ENCODE results near the gene ATP13A2.

ATP13A2 gene

GRCh38 chr1:17032741-17033140 lies 21.0 kb upstream of the ATP13A2 start:
- no peak for DNase-seq (ENCODE audit: low read depth in 2 of 3, low spot score in 1 of 3)

GRCh38 chr1:17031436-17031835 lies 19.7 kb upstream of the ATP13A2 start:
- DNase-seq (ENCODE audit: low read depth in 2 of 3, low spot score in 1 of 3) = no peak

- DNase-seq (ENCODE audit: low read depth in 2 of 3, low spot score in 1 of 3) = no peak
Observed at GRCh38 chr1:17030206-17030605, 18.5 kb upstream of the ATP13A2 start.

- no peak for DNase-seq (ENCODE audit: low read depth in 2 of 3, low spot score in 1 of 3)
Observed at GRCh38 chr1:17028662-17029188, 17.0 kb upstream of the ATP13A2 start.

- DNase-seq (ENCODE audit: low read depth in 2 of 3, low spot score in 1 of 3) = no peak
Observed at GRCh38 chr1:17027900-17028299, 16.2 kb upstream of the ATP13A2 start.

GRCh38 chr1:17027403-17027802 lies 15.7 kb upstream of the ATP13A2 start:
- no peak for DNase-seq (ENCODE audit: low read depth in 2 of 3, low spot score in 1 of 3)

- DNase-seq (ENCODE audit: low read depth in 2 of 3, low spot score in 1 of 3) = no peak
Observed at GRCh38 chr1:17024721-17025120, 13.0 kb upstream of the ATP13A2 start.

GRCh38 chr1:17023573-17023972 lies 11.8 kb upstream of the ATP13A2 start:
- DNase-seq (ENCODE audit: low read depth in 2 of 3, low spot score in 1 of 3) = no peak

GRCh38 chr1:17023102-17023501 lies 11.4 kb upstream of the ATP13A2 start:
- no peak for DNase-seq (ENCODE audit: low read depth in 2 of 3, low spot score in 1 of 3)

GRCh38 chr1:17021896-17022295 lies 10.2 kb upstream of the ATP13A2 start:
- no peak for DNase-seq (ENCODE audit: low read depth in 2 of 3, low spot score in 1 of 3)

- DNase-seq (ENCODE audit: low read depth in 2 of 3, low spot score in 1 of 3) = no peak
Observed at GRCh38 chr1:17020502-17020901, 8.8 kb upstream of the ATP13A2 start.

GRCh38 chr1:17018849-17019248 lies 7.1 kb upstream of the ATP13A2 start:
- no peak for DNase-seq (ENCODE audit: low read depth in 2 of 3, low spot score in 1 of 3)

GRCh38 chr1:17017435-17017834 lies 5.7 kb upstream of the ATP13A2 start:
- DNase-seq (ENCODE audit: low read depth in 2 of 3, low spot score in 1 of 3) = no peak

- no peak for DNase-seq (ENCODE audit: low read depth in 2 of 3, low spot score in 1 of 3)
Observed at GRCh38 chr1:17016317-17016661, 4.6 kb upstream of the ATP13A2 start.

GRCh38 chr1:17014671-17015567 lies 3.2 kb upstream of the ATP13A2 start:
- DNase-seq (ENCODE audit: low read depth in 2 of 3, low spot score in 1 of 3) = no peak

- no peak for DNase-seq (ENCODE audit: low read depth in 2 of 3, low spot score in 1 of 3)
Observed at GRCh38 chr1:17013491-17014320, 2.0 kb upstream of the ATP13A2 start.

- DNase-seq (ENCODE audit: low read depth in 2 of 3, low spot score in 1 of 3) = no peak
Observed at GRCh38 chr1:17012775-17013490, 1.2 kb upstream of the ATP13A2 start.

GRCh38 chr1:17011092-17011438 lies 663 bp downstream of the ATP13A2 start:
- no peak for DNase-seq (ENCODE audit: low read depth in 2 of 3, low spot score in 1 of 3)

GRCh38 chr1:17009706-17010105 lies 2.0 kb downstream of the ATP13A2 start:
- no peak for DNase-seq (ENCODE audit: low read depth in 2 of 3, low spot score in 1 of 3)

- no peak for DNase-seq (ENCODE audit: low read depth in 2 of 3, low spot score in 1 of 3)
Observed at GRCh38 chr1:17008208-17008855, 3.4 kb downstream of the ATP13A2 start.

- DNase-seq (ENCODE audit: low read depth in 2 of 3, low spot score in 1 of 3) = no peak
Observed at GRCh38 chr1:17007121-17007520, 4.6 kb downstream of the ATP13A2 start.

All from stimulated activated CD4-positive, alpha-beta T cell treated with anti-CD3 and anti-CD28 coated beads, Interleukin-12 subunit alpha, Interleukin-12 subunit beta, amount 100 ng/mL, for 48 hours (primary cell).